Neural cell (in vitro differentiated cells): Measurements from ENCODE around the gene SSMEM1. TPM values are rescaled to one million over a fixed set of nuclear protein-coding genes. Genes with fewer than 3 reads are reported as not detected.

Source experiments
- H2AFZ ChIP-seq: fragments of 200-600, 300-800 bp; sonication (generic), shearing (Covaris generic); 2 replicates; pipeline ENCODE4 v1.6.0; 2014; ENCODE audit warnings: low read depth, mild to moderate bottlenecking, antibody characterized with exemption, low read length, moderate library complexity
- H3F3A ChIP-seq: fragments of 200-600 bp; shearing (Covaris generic); 2 replicates; pipeline ENCODE4 v1.6.1; 2016; ENCODE audit warnings: mild to moderate bottlenecking, moderate library complexity, mixed read lengths, antibody characterized with exemption, low read length; ENCODE audit not compliant: insufficient read depth, poor library complexity, severe bottlenecking
- H3K27ac ChIP-seq: fragments of 200-600, 300-800 bp; sonication (generic), shearing (Covaris generic); 2 replicates; pipeline ENCODE4 v1.5.1; 2014; ENCODE audit warnings: mild to moderate bottlenecking, low read length, moderate library complexity
- H3K27me3 ChIP-seq: fragments of 300-800, 200-600 bp; sonication (generic), shearing (Covaris generic); 2 replicates; pipeline ENCODE4 v1.6.0; 2014; ENCODE audit warnings: mild to moderate bottlenecking, low read depth, low read length, moderate library complexity; ENCODE audit not compliant: insufficient read depth
- H3K36me3 ChIP-seq: fragments of 300-800, 200-600 bp; sonication (generic), shearing (Covaris generic); 2 replicates; pipeline ENCODE4 v1.5.1; 2014; ENCODE audit warnings: mild to moderate bottlenecking, antibody characterized with exemption, low read length, moderate library complexity; ENCODE audit not compliant: insufficient read depth
- H3K4me2 ChIP-seq: fragments of 300-800, 200-600 bp; sonication (generic), shearing (Covaris generic); 2 replicates; pipeline ENCODE4 v1.6.0; 2014; ENCODE audit warnings: mild to moderate bottlenecking, low read length
- H3K4me3 ChIP-seq: fragments of 300-800, 200-600 bp; sonication (generic), shearing (Covaris generic); 2 replicates; pipeline ENCODE4 v1.5.1; 2014; ENCODE audit warnings: mild to moderate bottlenecking, low read length, moderate library complexity
- H3K79me2 ChIP-seq: fragments of 200-600 bp; shearing (Covaris generic); replicated peaks from 2 replicates; pipeline ENCODE4 v1.6.0; 2014; ENCODE audit warnings: mild to moderate bottlenecking, low read length, moderate library complexity; ENCODE audit not compliant: insufficient read depth
- H3K9ac ChIP-seq: fragments of 300-800, 200-600 bp; sonication (generic), shearing (Covaris generic); 2 replicates; pipeline ENCODE4 v1.6.1; 2016; ENCODE audit warnings: mild to moderate bottlenecking, low read length, mixed read lengths
- H3K9me2 ChIP-seq: fragments of 200-600 bp; shearing (Covaris generic); 2 replicates; pipeline ENCODE4 v1.6.1; 2016; ENCODE audit warnings: mild to moderate bottlenecking, low read length, mixed read lengths; ENCODE audit not compliant: insufficient read depth
- H3K9me3 ChIP-seq: fragments of 200-600, 300-800 bp; sonication (generic), shearing (Covaris generic); 2 replicates; pipeline ENCODE4 v1.6.1; 2016; ENCODE audit warnings: mild to moderate bottlenecking, mixed run types, low read length, moderate library complexity, mixed read lengths
- H4K20me1 ChIP-seq: fragments of 200-600 bp; shearing (Covaris generic); 2 replicates; pipeline ENCODE4 v1.6.1; 2016; ENCODE audit warnings: mild to moderate bottlenecking, mixed run types; ENCODE audit not compliant: insufficient read depth
- CTCF ChIP-seq: fragments of 450-650 bp; IDR thresholded peaks from 2 replicates; pipeline ENCODE4 v1.5.1; 2014; ENCODE audit warnings: antibody characterized with exemption, mild to moderate bottlenecking, moderate library complexity; ENCODE audit not compliant: poor library complexity, severe bottlenecking
- EP300 ChIP-seq: fragments of 450-650 bp; conservative IDR thresholded peaks from 2 replicates; pipeline ENCODE4 v1.6.1; 2014; ENCODE audit warnings: antibody characterized with exemption, mild to moderate bottlenecking, moderate library complexity; ENCODE audit not compliant: poor library complexity, severe bottlenecking
- EZH2 ChIP-seq: fragments of 200-600, 300-800 bp; shearing (Covaris generic), sonication (generic); IDR thresholded peaks from 2 replicates; pipeline ENCODE4 v1.6.1; 2014; ENCODE audit warnings: antibody characterized with exemption, low read length, borderline replicate concordance, mild to moderate bottlenecking; ENCODE audit not compliant: insufficient read depth, poor library complexity, severe bottlenecking
- MXI1 ChIP-seq: fragments of 450-650 bp; conservative IDR thresholded peaks from 2 replicates; pipeline ENCODE4 v1.6.1; 2014; ENCODE audit warnings: antibody characterized with exemption, mild to moderate bottlenecking; ENCODE audit not compliant: poor library complexity, severe bottlenecking
- POLR2AphosphoS5 ChIP-seq: IDR thresholded peaks from 2 replicates; pipeline ENCODE4 v1.6.1; 2012
- RAD21 ChIP-seq: fragments of 450-650 bp; conservative IDR thresholded peaks from 2 replicates; pipeline ENCODE4 v1.6.1; 2014; ENCODE audit warnings: antibody characterized with exemption, mild to moderate bottlenecking, moderate library complexity
- REST ChIP-seq: IDR thresholded peaks from 2 replicates; pipeline ENCODE4 v1.6.1; 2012; ENCODE audit warnings: borderline replicate concordance
- SMC3 ChIP-seq: fragments of 450-650 bp; conservative IDR thresholded peaks from 2 replicates; pipeline ENCODE4 v1.6.1; 2014; ENCODE audit warnings: antibody characterized with exemption, mild to moderate bottlenecking, moderate library complexity; ENCODE audit not compliant: poor library complexity
- TAF1 ChIP-seq: IDR thresholded peaks from 2 replicates; pipeline ENCODE4 v1.6.1; 2012; ENCODE audit warnings: low read depth
- polyA minus RNA-seq: library from RNA; depleted of rRNA, polyadenylated mRNA; stranded (reverse); fragments of >200 nt; gene quantifications from 2 replicates; pipeline ENCODE4 v1.2.3, GENCODE V29; 2014
- polyA plus RNA-seq: library from polyadenylated mRNA; depleted of rRNA; stranded (reverse); fragments of >200 nt; gene quantifications from 2 replicates; pipeline ENCODE4 v1.2.3, GENCODE V29; 2014

SSMEM1 gene
- not detected in 2 replicates for polyA plus RNA-seq
- not detected in 2 replicates for polyA minus RNA-seq

- H4K20me1 ChIP-seq, result no peaks in the 10 kb centered on the region
- H3K9me2 ChIP-seq, result no peaks in the 10 kb centered on the region
- no peaks in the 10 kb centered on the region for H3K36me3 ChIP-seq
- peaks cover 5% of the 10 kb centered on the region for H3F3A ChIP-seq
- H3K27me3 ChIP-seq, result no peaks in the 10 kb centered on the region
- H3K4me3 ChIP-seq, result no peak within 1 kb of the TSS
- no peak within 1 kb of the TSS for H3K9ac ChIP-seq
- H3K27ac ChIP-seq, result peak within 1 kb of the TSS; percentile 45
- H2AFZ ChIP-seq, result no peak within 1 kb of the TSS
- H3K79me2 ChIP-seq, result peaks cover 15% of the 10 kb centered on the region
- H3K9me3 ChIP-seq, result no peaks in the 10 kb centered on the region
- TF ChIP-seq POLR2AphosphoS5 (no peak), REST (no peak), MXI1 (no peak), SMC3 (no peak), EZH2 (no peak), RAD21 (no peak), CTCF (no peak), EP300 (no peak)
- no peak within 1 kb of the TSS for H3K4me2 ChIP-seq
Measured at GRCh38 chr7:130207642-130208041, at the start of gene SSMEM1. TSS of gene SSMEM1 (plus strand) at chr7:130207860. CDS start at chr7:130207911, 51 bp downstream.

GRCh38 chr7:130160023-130160422, 47.6 kb upstream of the SSMEM1 start:
- no peak overlapping the region for H3K4me2 ChIP-seq
- TF ChIP-seq EP300, result no peak
- no peak for TF ChIP-seq EZH2
- no peak for TF ChIP-seq POLR2AphosphoS5
- no peak for TF ChIP-seq MXI1
- TF ChIP-seq RAD21, result no peak
- TF ChIP-seq SMC3, result no peak
- TF ChIP-seq REST, result no peak
- no peak for TF ChIP-seq TAF1
- TF ChIP-seq CTCF, result no peak
- H3K9me2 ChIP-seq, result no peaks in the 10 kb centered on the region
- H3K4me3 ChIP-seq, result no peak overlapping the region
- no peaks in the 10 kb centered on the region for H3K9me3 ChIP-seq
- H3K27ac ChIP-seq, result no peak overlapping the region
- no peak overlapping the region for H2AFZ ChIP-seq
- no peaks in the 10 kb centered on the region for H3K36me3 ChIP-seq
- H3K27me3 ChIP-seq, result no peaks in the 10 kb centered on the region
- no peaks in the 10 kb centered on the region for H3F3A ChIP-seq
- no peaks in the 10 kb centered on the region for H3K79me2 ChIP-seq
- no peaks in the 10 kb centered on the region for H4K20me1 ChIP-seq
- no peak overlapping the region for H3K9ac ChIP-seq
